ENCODE results near the gene ADIPOR2.
A peak's percentile ranks its signal among the peaks of the same experiment; 100 is the strongest.

ADIPOR2 gene

DNA sequence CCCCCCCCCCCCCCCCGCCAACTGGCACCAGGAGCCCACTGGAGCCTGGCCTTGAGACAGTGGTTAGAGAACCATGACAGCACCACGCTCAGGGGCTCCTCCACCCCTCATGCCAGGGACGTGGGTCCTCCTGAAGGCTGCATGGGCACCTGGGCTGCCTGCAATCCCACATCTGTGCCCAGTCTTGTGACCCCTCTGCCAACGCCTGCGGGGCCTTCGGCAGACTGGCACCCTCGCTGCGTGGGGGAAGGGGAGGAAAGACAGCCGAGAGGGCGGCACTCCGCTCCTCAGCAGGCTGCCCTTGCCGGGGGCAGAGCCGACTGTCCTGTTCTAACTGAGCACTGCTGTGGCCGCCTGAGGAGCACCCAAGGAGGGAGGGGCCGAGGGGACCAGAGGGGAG, 135.5 kb downstream of the ADIPOR2 start:
- TF ChIP-seq, protein P1, sequence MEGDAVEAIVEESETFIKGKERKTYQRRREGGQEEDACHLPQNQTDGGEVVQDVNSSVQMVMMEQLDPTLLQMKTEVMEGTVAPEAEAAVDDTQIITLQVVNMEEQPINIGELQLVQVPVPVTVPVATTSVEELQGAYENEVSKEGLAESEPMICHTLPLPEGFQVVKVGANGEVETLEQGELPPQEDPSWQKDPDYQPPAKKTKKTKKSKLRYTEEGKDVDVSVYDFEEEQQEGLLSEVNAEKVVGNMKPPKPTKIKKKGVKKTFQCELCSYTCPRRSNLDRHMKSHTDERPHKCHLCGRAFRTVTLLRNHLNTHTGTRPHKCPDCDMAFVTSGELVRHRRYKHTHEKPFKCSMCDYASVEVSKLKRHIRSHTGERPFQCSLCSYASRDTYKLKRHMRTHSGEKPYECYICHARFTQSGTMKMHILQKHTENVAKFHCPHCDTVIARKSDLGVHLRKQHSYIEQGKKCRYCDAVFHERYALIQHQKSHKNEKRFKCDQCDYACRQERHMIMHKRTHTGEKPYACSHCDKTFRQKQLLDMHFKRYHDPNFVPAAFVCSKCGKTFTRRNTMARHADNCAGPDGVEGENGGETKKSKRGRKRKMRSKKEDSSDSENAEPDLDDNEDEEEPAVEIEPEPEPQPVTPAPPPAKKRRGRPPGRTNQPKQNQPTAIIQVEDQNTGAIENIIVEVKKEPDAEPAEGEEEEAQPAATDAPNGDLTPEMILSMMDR (IDR thresholded peaks at IDR 0.05; ENCODE audit: poor library complexity, severe bottlenecking), result no peak
- Histone ChIP-seq H3K9me3 (ENCODE audit: severe bottlenecking) (no peaks in the 10 kb centered on the region), H3K36me3 (ENCODE audit: low read depth) (no peaks in the 10 kb centered on the region), H3K4me1 (ENCODE audit: insufficient read depth, poor library complexity, severe bottlenecking) (no peaks in the 10 kb centered on the region), H3K27ac (ENCODE audit: poor library complexity, severe bottlenecking) (no peak overlapping the region), H3K27me3 (ENCODE audit: insufficient read depth, poor library complexity, severe bottlenecking) (peaks cover 50% of the 10 kb centered on the region), H3K4me3 (ENCODE audit: severe bottlenecking) (no peak overlapping the region)
- ATAC-seq (ENCODE audit: low read depth) (no peak), DNase-seq (ENCODE audit: low spot score) (no peak)

DNA sequence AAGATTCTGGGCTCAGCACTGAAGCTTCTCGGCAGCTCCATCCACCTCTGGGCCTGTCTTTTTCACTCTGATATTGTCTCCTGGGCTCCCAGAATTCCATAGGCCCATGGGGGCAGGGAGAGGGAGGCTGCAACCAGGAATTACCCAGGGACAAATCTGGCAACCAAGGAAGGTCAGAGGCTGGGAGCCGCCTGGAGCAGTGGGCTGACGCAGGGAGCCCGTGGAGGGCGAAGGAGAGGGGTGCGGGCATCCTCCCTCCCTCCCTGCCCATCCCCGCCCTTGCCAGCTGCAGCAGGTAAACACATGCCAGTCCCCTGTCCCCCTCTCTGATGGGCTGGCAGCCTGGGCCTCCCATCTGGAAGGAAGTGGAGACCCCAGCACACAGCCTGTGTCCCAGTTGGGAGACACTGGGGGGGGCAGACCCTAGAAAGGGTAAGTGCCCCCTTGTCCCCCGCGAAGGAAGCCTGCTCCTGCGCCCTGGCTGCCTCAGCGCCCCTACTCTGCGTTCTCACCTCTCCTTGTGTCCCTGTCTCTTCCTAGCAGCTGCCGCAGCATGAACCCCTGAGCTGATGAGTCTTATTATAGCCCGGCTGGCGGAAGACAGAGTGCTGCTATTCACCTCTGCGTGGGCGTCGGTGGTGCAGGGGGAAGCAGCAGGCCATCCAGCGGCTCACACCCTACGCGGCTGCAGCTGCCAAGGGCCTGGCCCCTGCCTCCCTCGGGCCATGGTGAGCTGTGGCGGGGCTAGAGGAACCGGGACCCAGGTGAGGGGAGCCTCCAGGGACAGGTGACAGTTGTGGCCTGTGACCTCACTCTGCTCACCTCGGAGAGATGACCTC, 136.2 kb downstream of the ADIPOR2 start:
- peaks cover 49% of the 10 kb centered on the region for H3K27me3 ChIP-seq (ENCODE audit: insufficient read depth, poor library complexity, severe bottlenecking)
- H3K4me3 ChIP-seq (ENCODE audit: severe bottlenecking), result no peak overlapping the region
- ATAC-seq (ENCODE audit: low read depth) (no peak), DNase-seq (ENCODE audit: low spot score) (peak; percentile 70)
- H3K4me1 ChIP-seq (ENCODE audit: insufficient read depth, poor library complexity, severe bottlenecking), result no peaks in the 10 kb centered on the region
- H3K27ac ChIP-seq (ENCODE audit: poor library complexity, severe bottlenecking), result no peak overlapping the region
- TF ChIP-seq, protein P1 (IDR thresholded peaks at IDR 0.05; ENCODE audit: poor library complexity, severe bottlenecking), result no peak
- no peaks in the 10 kb centered on the region for H3K9me3 ChIP-seq (ENCODE audit: severe bottlenecking)
- no peaks in the 10 kb centered on the region for H3K36me3 ChIP-seq (ENCODE audit: low read depth)

DNA sequence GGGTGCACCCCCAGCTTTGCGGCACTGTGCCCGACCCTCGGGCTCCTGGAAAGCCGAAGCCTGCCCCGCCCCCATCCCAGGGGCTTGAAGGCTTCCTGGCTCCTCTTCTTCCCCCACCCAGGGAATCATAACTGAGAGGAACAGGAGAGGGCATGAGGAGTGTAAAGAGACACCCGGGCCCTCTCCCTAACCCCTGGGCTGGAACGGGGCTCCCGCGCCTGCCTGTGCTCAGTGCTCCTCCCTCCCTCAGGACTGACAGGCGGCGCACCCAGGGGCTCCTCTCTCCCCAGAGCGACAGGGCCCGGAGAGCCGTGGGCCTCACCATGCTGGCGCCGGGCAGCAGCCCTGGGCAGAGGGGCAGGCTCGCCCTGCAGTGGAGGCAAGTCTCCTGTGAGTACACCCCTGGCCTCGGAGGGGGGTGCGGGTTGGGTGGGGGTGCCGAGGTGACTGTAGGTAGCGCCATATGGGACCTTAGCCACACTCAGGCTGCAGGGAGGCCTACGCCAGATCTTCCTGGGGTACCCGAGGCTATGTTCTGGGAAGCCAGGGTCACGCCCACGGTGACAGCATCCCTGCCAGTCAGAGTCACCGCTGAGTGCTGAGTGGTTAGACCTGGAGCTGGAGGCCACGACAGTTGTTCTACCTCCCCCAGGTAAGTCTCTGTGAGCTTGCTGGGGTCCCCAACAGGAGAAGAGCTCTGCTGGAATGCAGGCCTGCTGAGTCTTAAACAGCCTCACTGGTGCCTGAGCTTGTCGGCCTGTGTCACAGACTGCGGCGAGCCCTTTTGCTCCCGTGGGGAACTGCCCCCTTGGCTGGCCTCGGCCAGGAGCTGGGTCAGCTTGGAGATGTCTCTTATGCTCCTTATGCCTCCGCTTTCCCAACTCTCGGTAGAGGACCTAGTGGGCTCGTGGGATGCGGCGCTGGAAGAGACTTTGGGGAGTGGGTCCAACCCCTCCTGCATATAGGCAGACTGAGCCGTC, 137.2 kb downstream of the ADIPOR2 start:
- TF ChIP-seq, protein P1 (IDR thresholded peaks at IDR 0.05; ENCODE audit: poor library complexity, severe bottlenecking), result no peak
- Histone ChIP-seq H3K4me3 (ENCODE audit: severe bottlenecking) (no peak overlapping the region), H3K9me3 (ENCODE audit: severe bottlenecking) (no peaks in the 10 kb centered on the region), H3K27ac (ENCODE audit: poor library complexity, severe bottlenecking) (no peak overlapping the region), H3K36me3 (ENCODE audit: low read depth) (no peaks in the 10 kb centered on the region), H3K4me1 (ENCODE audit: insufficient read depth, poor library complexity, severe bottlenecking) (no peaks in the 10 kb centered on the region), H3K27me3 (ENCODE audit: insufficient read depth, poor library complexity, severe bottlenecking) (peaks cover 47% of the 10 kb centered on the region)
- ATAC-seq (ENCODE audit: low read depth), result no peak
- peak; percentile 73 for DNase-seq (ENCODE audit: low spot score)

DNA sequence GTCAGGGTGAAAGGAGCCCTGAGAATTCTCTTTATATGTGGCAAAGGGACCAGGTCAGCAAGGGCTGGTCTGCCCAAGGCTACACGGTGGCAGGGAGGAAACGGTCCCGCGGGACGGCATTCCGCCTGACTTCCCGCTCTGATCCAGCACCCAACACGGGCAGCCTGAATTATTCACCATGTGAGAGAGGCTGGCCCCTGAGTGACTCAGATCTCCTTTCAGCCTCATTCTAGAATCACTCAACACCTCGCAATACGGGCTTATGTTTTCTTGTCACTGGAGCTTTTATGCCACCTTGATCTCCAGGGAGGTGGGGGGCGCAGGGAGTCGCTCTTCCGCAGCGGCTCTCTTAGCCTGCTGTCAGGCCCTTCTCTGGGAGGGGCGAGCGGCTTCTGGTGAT, 138.0 kb downstream of the ADIPOR2 start:
- Histone ChIP-seq H3K36me3 (ENCODE audit: low read depth) (no peaks in the 10 kb centered on the region), H3K27me3 (ENCODE audit: insufficient read depth, poor library complexity, severe bottlenecking) (peaks cover 39% of the 10 kb centered on the region), H3K9me3 (ENCODE audit: severe bottlenecking) (no peaks in the 10 kb centered on the region), H3K4me1 (ENCODE audit: insufficient read depth, poor library complexity, severe bottlenecking) (no peaks in the 10 kb centered on the region), H3K4me3 (ENCODE audit: severe bottlenecking) (no peak overlapping the region), H3K27ac (ENCODE audit: poor library complexity, severe bottlenecking) (no peak overlapping the region)
- TF ChIP-seq, protein P1 (IDR thresholded peaks at IDR 0.05; ENCODE audit: poor library complexity, severe bottlenecking), result no peak
- DNase-seq (ENCODE audit: low spot score) (peak; percentile 49), ATAC-seq (ENCODE audit: low read depth) (no peak)

Data from RWPE2 (cell line).